ENCODE data around the gene B4GALNT4. TPM values are rescaled to one million over a fixed set of nuclear protein-coding genes. Genes with fewer than 3 reads are reported as not detected.
A peak's percentile ranks its signal among the peaks of the same experiment; 100 is the strongest.

B4GALNT4 gene
- polyA plus RNA-seq, 2 of the 4 experiments (the other 2 are of a cell fraction), result 5.3 to 27.5 TPM

GRCh38 chr11:355581-356458 is 13.5 kb upstream of the B4GALNT4 start (continued):
- TF ChIP-seq ZC3H11A (IDR thresholded peaks at IDR 0.05) (no peak), CEBPB (IDR thresholded peaks at IDR 0.05) (no peak), CBX8 (IDR thresholded peaks at IDR 0.05) (no peak), CBX2 (IDR thresholded peaks at IDR 0.05; ENCODE audit: borderline replicate concordance, low read depth) (no peak), HOXB5 (CRISPR knock-in tag; IDR thresholded peaks at IDR 0.05) (peak; percentile 94), ELK1 (IDR thresholded peaks at IDR 0.05; ENCODE audit: low read depth, low read length) (no peak), GATA3 (IDR thresholded peaks at IDR 0.05; ENCODE audit: borderline replicate concordance) (peak; percentile 35; the same call in 1 of the 2 replicates)

GRCh38 chr11:356610-357009 is 12.7 kb upstream of the B4GALNT4 start:
- no peak for ATAC-seq
- no peak for TF ChIP-seq ESRRA (IDR thresholded peaks at IDR 0.05; ENCODE audit: borderline replicate concordance, low read length)
- no peak for TF ChIP-seq RAD21 (conservative IDR thresholded peaks at IDR 0.05 in 1 of 2, IDR thresholded peaks at IDR 0.05 in 1 of 2)
- no peak for TF ChIP-seq TP53 (CRISPR knock-in tag; IDR thresholded peaks at IDR 0.05)
- no peak for TF ChIP-seq CTCF (IDR thresholded peaks at IDR 0.05)
- TF ChIP-seq HDAC2 (IDR thresholded peaks at IDR 0.05), result no peak
- TF ChIP-seq MAX (IDR thresholded peaks at IDR 0.05), result no peak
- no peak for TF ChIP-seq ATOH8 (CRISPR knock-in tag; IDR thresholded peaks at IDR 0.05; ENCODE audit: low read depth)
- WGBS (ENCODE audit: missing lambda C conversion rate), result 67% methylated on average over 6 of the region's 6 CpGs
- Histone ChIP-seq H3K9me3 (peaks cover 15% of the 10 kb centered on the region; the same call in 2 of the 3 replicates), H3K27ac (no peak overlapping the region), H3K4me3 (no peak overlapping the region; the same call in 2 of the 3 replicates), H3K4me2 (no peak overlapping the region), H3K4me1 (peaks cover 21% of the 10 kb centered on the region)
- no peak for DNase-seq (ENCODE audit: low read depth in 1 of 2, low spot score in 1 of 2)
- no peak for FAIRE-seq
- POLR2A ChIA-PET, result interaction anchor here (0.9 to 2.0 kb wide), 12 partner anchors 11 to 150 kb away, joined by 3 to 21 read pairs (median 6); partner anchors contain the start of genes BET1L, IFITM2 and RIC8A
- CTCF ChIA-PET, result interaction anchor here (1.0 to 2.2 kb wide), 7 partner anchors 16 to 110 kb away, joined by 3 to 21 read pairs (median 6); no protein-coding TSS in a partner anchor

GRCh38 chr11:357582-357981 is 11.7 kb upstream of the B4GALNT4 start:
- Histone ChIP-seq H3K4me3 (no peak overlapping the region), H3K27ac (no peak overlapping the region), H3K9me3 (peaks cover 16% of the 10 kb centered on the region; the same call in 2 of the 3 replicates), H3K4me2 (no peak overlapping the region), H3K4me1 (peaks cover 21% of the 10 kb centered on the region)
- FAIRE-seq (no peak), DNase-seq (ENCODE audit: low read depth in 1 of 2, low spot score in 1 of 2) (no peak), ATAC-seq (no peak)
- CTCF ChIA-PET, result no interaction called here
- WGBS (ENCODE audit: missing lambda C conversion rate), result 72% methylated on average over 4 of the region's 4 CpGs
- TF ChIP-seq USF2 (IDR thresholded peaks at IDR 0.05) (no peak), EHMT2 (IDR thresholded peaks at IDR 0.05; ENCODE audit: low read depth) (no peak), POLR2A (IDR thresholded peaks at IDR 0.05; ENCODE audit: low read length) (no peak), E2F6 (IDR thresholded peaks at IDR 0.05; ENCODE audit: borderline replicate concordance, low read depth) (no peak), PBX3 (IDR thresholded peaks at IDR 0.05) (no peak), HOXB5 (CRISPR knock-in tag; IDR thresholded peaks at IDR 0.05) (no peak), MYC (IDR thresholded peaks at IDR 0.05; ENCODE audit: borderline replicate concordance, low read length) (no peak), ZFP36 (IDR thresholded peaks at IDR 0.05; ENCODE audit: borderline replicate concordance, partially characterized antibody) (no peak), EP300 (IDR thresholded peaks at IDR 0.05) (no peak), SREBF2 (IDR thresholded peaks at IDR 0.05) (no peak), GATA3 (IDR thresholded peaks at IDR 0.05; ENCODE audit: borderline replicate concordance) (no peak), HMGXB4 (CRISPR knock-in tag; IDR thresholded peaks at IDR 0.05; ENCODE audit: borderline replicate concordance) (no peak), KDM1A (IDR thresholded peaks at IDR 0.05; ENCODE audit: low read depth) (no peak)
- POLR2A ChIA-PET, result no interaction called here
